NCI-H1436 treated with DMSO at 0.1 percent for 48 hours (cell line): ENCODE data around the gene PHLDA1.
"Not testable (repeated sequence)": the region's sequence is repeated elsewhere in the genome, so short reads cannot be mapped to it uniquely, and the experiment has no call there.

Experiments
- DNase-seq: peaks from one replicate; lab custom pipeline; 2025; lab: John Stamatoyannopoulos, UW

PHLDA1 gene

DNA sequence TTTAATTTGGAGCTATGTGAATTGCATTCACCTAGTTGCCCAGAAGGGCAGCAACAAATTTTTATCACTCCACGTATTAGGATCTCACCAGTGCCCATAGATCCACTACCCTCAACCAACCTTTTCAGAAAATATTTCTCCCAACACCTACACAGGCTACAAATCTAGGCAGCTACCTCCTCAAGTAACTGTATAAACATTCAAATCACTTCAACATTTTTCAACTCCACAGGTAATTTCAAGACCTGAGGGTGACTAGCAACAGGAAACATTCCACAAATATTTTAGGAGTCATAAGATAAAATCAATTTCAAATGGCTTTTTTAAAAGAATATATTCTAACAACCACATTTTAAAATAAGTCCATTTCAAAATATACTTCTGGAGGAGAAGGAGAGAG, 12.9 kb downstream of the PHLDA1 start:
- DNase-seq = no peak

DNA sequence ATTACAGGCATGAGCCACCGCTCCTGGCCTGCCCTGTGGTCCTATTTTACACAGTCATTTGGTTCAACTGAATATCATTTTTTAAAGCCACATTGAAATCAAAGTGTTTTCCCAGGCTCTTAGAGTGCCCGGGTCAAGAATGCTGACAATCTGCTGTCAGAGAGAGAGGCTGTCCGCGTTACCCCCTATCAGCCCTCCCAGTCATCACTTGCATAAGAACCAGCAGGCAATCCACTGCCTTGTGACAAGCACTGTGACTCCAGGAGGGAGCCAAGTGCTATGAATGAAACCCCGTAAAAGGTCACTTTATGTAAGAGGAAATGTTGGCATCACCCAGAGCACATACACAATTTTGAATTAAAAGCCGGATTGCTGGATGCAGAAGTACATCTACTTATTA, 13.5 kb downstream of the PHLDA1 start:
- DNase-seq = no peak

DNA sequence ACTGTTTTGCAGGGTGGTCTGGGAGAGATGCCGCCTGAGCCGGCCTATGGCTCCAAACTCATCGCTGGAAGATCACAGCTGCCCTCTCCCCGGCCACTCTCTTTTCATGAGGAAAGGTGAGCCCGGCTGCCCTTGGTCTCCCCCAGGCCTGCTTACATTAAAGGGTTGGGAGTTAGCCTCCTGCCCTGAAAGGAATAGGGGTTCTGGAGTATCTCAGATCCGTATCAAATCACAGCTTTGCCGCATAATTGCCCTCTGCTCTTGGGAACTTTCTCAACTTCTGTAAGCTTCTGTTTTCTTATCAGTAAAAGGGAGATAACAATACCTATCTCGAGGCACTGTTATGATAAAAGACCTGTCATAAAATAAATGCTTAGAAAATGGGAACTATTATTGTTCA, 17.6 kb downstream of the PHLDA1 start:
- no peak for DNase-seq

- no peak for DNase-seq
Observed at GRCh38 chr12:76013603-76014002, 18.0 kb downstream of the PHLDA1 start.

DNA sequence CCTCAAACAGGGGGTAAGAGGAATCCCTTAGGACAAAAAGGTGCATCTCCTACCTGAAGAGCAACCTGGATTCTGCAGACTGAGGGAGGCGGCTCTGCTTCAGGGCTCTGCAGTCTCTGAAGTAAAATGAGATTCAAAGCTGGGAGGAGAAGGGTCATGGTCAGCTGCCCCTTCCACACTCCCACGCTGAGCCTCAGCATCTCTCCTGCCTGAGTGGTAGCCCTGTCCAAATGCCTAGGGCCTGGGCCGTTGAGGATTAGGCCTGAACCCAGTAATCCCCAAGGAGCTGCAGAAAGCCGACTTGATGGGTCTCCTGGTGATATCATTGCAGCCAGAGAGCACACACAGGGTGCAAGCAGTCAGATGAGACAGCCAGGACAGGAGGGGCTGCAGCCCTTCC, 18.9 kb downstream of the PHLDA1 start:
- no peak for DNase-seq

GRCh38 chr12:76010732-76011458, 20.7 kb downstream of the PHLDA1 start:
- no peak for DNase-seq

DNA sequence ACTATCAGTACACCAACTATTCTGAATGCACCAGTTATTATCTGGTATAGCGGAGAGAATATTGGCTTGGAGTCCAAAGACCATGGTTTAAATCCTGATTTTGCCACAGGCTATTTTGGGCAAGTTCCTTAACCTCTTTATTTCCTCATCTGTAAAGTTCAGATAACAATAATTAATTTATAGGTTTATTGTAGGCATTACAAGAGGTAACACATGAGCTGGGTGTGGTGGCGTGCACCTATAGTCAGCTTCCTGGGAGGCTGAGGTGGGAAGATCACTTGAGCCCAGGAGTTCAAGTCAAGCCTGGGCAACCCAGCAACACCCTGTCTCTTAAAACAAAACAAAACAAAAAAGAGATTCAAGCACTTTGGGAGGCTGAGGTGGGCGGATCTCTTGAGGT, 23.1 kb downstream of the PHLDA1 start:
- no peak for DNase-seq

- DNase-seq = no peak
Observed at GRCh38 chr12:76007640-76008039, 23.9 kb downstream of the PHLDA1 start.

DNA sequence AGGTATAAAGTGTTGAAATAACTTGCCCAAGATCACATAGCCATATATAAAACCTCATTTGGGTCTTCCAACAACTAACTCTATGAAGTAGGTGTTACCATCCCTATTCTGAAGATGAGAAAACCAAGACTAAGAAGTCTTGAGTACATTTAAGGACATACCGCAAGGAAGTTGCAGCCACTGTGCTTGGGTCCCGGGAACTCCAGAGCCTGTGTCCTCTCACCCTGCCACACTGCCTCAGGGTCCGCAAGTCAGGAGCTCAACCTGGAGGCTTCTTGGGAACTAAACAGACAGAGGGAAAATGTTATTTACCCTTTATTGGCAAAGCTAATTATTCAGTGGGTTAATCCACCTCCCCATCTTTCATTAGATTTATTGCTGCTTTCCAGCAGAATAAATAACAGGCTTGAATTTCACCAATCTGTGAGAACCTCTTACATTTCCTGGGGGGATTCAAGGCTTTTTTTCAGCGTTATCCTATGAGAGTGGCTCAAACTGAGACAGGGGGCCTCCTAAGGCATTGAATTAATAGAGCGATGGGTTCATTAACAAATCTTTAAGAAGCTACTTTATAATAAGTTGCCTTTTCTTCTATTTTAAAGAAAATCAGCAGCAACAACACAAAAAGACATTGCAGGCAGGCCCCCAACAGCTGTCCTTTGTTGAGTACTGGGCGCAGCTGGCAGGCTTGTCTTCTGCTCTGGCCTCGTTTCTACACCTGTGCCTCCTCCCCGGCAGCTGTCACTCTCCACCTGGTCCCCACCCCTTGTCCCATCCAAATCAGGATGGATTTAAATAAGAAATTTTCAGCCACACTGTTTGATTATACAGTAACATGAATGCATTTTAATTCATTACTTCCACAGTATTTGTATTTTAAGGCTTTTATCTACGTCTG, 25.3 kb downstream of the PHLDA1 start:
- no peak for DNase-seq

DNA sequence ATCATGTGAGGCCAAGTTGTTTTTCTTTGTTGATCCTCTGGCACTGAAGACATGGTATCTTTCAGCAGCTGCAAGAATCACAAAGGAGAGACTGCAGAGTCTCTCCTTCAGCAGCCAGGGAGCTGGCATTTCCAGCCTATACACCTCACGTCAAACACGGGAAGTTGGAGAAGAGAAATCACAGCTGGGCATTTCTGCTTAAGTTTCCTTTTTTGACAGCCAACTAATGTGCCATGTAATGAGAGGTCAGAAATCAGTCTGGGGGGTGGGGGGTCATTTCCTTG, 28.3 kb downstream of the PHLDA1 start:
- DNase-seq = no peak

- DNase-seq = no peak
Observed at GRCh38 chr12:76002598-76003354, 28.8 kb downstream of the PHLDA1 start.

- no peak for DNase-seq
Observed at GRCh38 chr12:75998292-75999063, 33.1 kb downstream of the PHLDA1 start.

DNA sequence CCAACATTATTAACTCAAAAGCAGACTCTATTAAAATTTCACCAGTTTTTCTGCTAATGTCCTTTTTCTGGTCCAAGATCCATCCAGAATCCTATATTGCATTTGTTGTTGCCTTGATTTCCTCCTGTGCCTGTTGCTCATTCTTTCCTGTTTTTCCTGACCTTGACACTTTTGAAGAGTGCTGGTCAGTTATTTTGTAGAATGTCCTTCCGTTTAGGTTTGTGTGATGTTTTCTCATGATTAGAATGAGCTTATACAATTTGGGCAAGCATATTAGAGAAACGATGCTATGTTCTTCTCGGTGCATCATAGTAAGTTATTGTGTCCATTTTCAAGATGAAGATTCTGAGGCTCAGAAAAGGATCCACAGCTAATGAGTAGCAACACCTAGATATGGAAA, 33.9 kb downstream of the PHLDA1 start:
- DNase-seq = no peak

- no peak for DNase-seq
Observed at GRCh38 chr12:75996861-75997447, 34.6 kb downstream of the PHLDA1 start.

- DNase-seq = no peak
Observed at GRCh38 chr12:75995691-75996090, 35.9 kb downstream of the PHLDA1 start.

DNA sequence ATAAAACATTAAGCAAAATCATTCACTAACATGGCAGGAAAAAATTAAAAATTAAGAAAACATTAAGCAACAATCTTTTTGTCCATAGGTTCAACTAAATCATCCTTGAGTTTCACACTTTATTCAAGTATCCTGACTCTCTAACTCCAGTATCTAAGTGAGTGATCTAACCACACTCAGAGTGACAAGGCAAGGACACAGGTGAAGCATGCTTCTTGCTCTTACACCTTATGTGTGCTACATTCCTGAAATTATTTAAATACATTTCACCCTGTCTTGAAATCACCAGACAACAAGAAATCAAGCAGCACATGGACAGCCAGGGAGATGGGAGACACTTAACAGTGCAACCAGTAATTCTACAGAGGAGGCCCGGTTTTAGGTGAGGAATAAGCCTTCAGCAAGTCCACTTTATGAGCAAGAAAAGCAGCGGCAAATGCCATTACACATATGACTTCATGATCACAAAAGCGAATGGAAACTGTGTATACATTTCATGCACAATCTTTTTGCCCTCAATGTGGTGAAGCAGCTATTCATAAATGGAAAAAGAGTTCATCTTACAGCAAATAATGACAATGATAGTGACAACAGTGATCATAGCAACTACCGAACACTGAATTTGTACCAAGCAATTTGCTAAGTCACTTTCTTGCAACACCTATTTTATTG, 37.4 kb downstream of the PHLDA1 start:
- no peak for DNase-seq

GRCh38 chr12:75991753-75992152, 39.8 kb downstream of the PHLDA1 start:
- no peak for DNase-seq

DNA sequence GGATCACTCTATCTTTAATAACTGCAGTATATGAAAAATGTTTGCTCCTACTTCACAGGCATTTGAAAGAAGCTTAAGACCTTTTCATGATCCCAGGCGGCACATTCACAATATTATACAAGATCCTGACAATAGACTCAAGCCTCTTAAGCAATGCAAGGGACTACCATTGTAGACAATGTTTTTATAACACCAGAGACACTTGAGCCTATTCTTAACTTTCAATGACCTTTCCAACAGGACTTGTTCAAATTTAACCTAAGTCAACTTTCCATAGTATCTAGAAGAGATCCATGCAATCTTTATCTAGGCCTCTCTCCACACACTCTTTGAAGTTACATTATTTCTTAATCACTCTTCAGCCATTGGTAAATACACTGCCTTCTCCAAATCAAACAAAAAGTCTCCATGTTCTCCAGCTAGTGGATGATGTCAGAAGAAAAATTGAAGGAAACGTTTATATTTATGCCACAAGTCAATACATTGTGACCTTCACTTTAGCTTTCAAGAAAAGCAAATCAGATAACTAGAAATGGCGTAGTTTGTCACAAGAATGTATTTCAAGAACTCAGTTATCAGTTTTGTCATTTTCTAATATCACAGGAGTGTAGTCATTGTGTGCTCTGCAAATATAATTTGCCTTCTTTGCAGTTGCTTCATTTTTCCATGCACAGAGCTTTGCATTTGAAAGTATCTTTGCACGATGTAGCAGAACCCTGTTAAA, 41.2 kb downstream of the PHLDA1 start:
- no peak for DNase-seq

DNA sequence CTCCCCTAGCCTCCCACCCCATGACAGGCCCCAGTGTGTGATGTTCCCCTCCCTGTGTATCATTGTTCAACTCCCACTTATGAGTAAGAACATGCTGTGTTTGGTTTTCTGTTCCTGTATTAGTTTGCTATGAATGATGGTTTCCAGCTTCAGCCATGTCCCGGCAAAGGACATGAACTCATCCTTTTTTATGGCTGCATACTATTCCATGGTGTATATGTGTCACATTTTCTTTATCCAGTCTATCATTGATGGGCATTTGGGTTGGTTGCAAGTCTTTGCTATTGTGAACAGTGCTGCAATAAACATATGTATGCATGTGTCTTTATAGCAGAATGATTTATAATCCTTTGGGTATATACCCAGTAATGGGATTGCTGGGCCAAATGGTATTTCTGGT, 43.9 kb downstream of the PHLDA1 start:
- DNase-seq = not testable (repeated sequence)

DNA sequence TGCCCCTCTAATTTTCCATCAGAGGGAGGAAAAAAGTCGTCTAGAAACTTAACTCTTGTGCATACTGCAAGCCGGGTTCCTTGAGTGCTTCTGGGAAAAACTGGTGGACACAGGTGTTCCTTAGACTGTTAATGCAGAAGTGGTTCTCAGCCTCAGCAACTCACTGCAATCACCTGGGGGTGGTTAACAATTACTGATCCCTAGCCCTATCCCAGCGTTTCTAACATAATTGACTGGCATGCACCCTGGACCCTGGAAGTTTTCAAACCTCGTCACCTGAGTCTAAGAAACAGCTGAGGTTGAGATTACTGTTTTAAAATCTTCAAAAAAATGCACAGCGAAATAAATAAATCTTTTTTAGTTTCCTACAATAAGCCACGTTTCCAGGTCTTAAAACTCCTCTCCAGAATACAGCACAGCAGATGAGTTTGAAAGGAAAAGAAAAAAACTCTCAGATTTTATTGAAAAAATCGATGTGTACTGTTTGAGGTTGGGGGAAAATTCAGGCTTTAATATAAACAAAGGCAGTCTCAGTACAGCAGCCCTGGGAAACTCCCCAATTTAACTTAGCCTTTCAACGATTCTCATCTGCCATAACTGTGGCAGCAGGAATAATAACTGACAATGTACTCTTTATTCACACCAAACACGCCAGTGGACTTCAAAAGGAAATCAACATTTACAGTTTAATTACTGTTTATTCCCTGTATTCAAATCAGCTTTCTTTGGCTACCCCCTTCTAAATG, 45.4 kb downstream of the PHLDA1 start:
- no peak for DNase-seq
